ENCODE measurements around the gene GMIP. TPM values are rescaled to one million over a fixed set of nuclear protein-coding genes. Genes with fewer than 3 reads are reported as not detected.
"Not testable (repeated sequence)": the region's sequence is repeated elsewhere in the genome, so short reads cannot be mapped to it uniquely, and the experiment has no call there.

The GMIP gene
- total RNA-seq, 2 donors from 2014 or later = 3.6 to 20.1 TPM

DNA sequence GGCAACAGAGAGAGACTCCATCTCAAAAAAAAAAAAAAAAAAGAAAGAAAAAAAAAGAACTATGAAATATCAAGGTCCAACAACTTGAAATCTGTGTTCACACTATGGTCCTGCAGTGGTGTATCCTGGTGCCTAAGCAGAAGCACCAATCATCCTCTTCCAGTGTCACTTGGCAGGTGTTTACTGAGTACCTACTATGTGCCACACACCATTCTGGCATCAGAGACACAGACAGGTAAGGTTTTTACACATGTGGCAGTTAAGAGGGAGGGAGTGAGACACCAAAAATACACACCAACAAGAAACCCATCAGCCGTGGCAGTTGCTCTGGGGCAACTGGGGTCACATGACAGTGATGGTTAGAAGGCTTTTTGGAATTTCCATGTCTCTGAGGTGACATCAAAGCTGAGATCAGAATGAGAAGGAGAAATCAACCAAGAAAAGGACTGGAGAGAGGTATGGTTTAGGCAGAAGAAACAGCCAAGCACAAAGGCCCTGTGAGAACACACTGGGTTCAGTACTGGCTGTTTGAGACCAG, 42.6 kb downstream of the GMIP start:
- intact Hi-C loops (cut with DNase I) = no loop called here
- DNase-seq (no peak), ATAC-seq (no peak)
- Histone ChIP-seq H3K4me1 (no peaks in the 10 kb centered on the region), H3K4me3 (no peak overlapping the region), H3K27me3 (no peaks in the 10 kb centered on the region), H3K36me3 (replicated peaks in 1 of 2; ENCODE audit: insufficient read depth in 1 of 2, low read depth in 2 of 2) (no peaks in the 10 kb centered on the region), H3K27ac (no peak overlapping the region), H3K9me3 (no peaks in the 10 kb centered on the region)
- WGBS, 2 donors = 75 to 82% methylated on average over 1 of the region's 1 CpG
- TF ChIP-seq, protein P1, sequence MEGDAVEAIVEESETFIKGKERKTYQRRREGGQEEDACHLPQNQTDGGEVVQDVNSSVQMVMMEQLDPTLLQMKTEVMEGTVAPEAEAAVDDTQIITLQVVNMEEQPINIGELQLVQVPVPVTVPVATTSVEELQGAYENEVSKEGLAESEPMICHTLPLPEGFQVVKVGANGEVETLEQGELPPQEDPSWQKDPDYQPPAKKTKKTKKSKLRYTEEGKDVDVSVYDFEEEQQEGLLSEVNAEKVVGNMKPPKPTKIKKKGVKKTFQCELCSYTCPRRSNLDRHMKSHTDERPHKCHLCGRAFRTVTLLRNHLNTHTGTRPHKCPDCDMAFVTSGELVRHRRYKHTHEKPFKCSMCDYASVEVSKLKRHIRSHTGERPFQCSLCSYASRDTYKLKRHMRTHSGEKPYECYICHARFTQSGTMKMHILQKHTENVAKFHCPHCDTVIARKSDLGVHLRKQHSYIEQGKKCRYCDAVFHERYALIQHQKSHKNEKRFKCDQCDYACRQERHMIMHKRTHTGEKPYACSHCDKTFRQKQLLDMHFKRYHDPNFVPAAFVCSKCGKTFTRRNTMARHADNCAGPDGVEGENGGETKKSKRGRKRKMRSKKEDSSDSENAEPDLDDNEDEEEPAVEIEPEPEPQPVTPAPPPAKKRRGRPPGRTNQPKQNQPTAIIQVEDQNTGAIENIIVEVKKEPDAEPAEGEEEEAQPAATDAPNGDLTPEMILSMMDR (IDR thresholded peaks at IDR 0.05) = no peak
- TF ChIP-seq POLR2A (IDR thresholded peaks at IDR 0.05) = no peak

DNA sequence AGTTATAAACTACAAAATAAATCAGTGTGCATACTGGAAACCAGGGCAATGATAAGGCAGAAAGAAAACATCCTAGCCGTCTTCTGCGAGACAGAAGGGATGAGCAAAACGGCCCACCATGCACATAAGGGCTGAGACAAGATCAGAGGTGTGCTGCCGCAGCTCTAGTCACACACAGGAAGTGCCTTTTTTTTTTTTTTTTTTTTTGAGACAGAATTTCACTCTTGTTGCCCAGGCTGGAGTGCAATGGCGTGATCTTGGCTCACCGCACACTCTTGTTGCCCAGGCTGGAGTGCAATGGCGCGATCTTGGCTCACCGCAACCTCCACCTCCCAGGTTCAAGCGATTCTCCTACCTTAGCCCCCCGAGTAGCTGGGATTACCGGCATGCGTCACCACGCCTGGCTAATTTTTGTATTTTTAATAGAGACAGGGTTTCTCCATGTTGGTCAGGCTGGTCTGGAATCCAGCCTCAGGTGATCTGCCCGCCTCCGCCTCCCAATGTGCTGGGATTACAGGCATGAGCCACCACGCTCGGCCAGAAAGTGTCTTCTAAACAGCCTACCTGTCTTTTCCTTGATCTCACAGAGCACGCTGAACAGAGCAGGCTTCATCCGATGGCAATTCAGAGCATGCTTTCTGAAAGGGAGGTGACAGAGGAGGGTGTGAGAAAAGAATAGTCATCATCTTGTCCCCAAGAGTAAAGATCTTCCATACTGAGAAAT, 44.6 kb downstream of the GMIP start:
- intact Hi-C loops (cut with DNase I); H3K4me3 ChIP-seq; H3K27ac ChIP-seq; H3K4me1 ChIP-seq; ATAC-seq; DNase-seq; H3K36me3 ChIP-seq (replicated peaks in 1 of 2; ENCODE audit: insufficient read depth in 1 of 2, low read depth in 2 of 2); H3K27me3 ChIP-seq; H3K9me3 ChIP-seq: not testable (repeated sequence)
- 88 to 92% methylated on average over 18 to 20 of the region's 20 CpGs for WGBS, 2 donors

DNA sequence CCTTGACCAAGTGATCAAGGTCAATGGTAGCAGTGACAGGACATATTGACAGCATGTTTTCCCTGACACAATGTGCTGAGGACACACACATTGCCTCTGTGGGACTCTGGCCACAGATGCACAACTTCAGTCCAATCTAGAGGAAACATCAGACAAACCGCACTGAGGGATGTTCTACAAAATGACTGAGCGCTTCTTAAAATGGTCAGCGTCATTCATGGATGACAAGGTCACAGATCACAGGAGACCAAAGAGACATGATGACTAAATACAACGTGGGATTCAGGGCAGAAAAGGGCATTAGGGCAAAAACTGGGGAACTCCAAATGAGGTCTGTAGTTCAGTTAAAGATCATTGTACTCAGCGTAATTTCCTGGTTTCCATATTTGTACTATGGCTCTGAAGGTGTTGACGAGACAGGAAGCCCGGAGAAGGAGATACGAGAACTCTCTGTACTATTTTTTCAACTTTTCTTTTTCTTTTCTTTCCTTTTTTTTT, 45.6 kb downstream of the GMIP start:
- TF ChIP-seq, protein P1 (IDR thresholded peaks at IDR 0.05) = no peak
- TF ChIP-seq POLR2A (IDR thresholded peaks at IDR 0.05) = no peak
- 70 to 80% methylated on average over 8 of the region's 8 CpGs for WGBS, 2 donors
- intact Hi-C loops (cut with DNase I) = no loop called here
- Histone ChIP-seq H3K27ac (peak overlapping the region in 1 of 4 donors; percentile 17), H3K9me3 (no peaks in the 10 kb centered on the region), H3K36me3 (replicated peaks in 1 of 2; ENCODE audit: insufficient read depth in 1 of 2, low read depth in 2 of 2) (no peaks in the 10 kb centered on the region), H3K4me1 (peaks cover 4% of the 10 kb centered on the region), H3K27me3 (no peaks in the 10 kb centered on the region), H3K4me3 (no peak overlapping the region)
- ATAC-seq (no peak), DNase-seq (no peak)

DNA sequence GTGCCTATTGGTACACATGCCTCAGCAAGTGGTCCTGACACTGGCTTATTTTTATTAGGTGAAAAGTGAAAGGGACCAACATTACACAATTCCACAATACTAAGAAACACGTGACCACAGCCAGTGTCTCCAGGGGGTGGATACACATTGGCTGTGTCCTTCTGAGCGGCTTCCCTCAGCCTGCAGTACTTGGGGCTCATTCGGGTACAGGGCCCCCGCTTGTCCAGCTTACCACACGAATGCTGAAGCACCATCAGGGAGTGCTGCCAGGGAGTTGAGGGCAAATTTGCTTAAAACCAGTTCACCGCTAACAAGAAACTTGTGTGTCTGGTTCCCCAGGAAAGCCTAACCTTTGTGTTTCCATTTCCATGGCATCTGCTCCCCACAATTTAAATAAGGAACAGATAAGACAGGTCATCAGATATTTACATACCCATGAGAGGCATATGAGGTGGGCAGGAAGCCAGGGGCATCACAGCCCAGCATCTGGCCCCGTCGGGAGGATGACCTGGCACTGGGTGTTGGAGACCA, 48.2 kb downstream of the GMIP start:
- H3K4me3 ChIP-seq = no peak overlapping the region
- intact Hi-C loops (cut with DNase I) = no loop called here
- H3K27ac ChIP-seq = no peak overlapping the region
- no peaks in the 10 kb centered on the region for H3K9me3 ChIP-seq
- no peaks in the 10 kb centered on the region for H3K36me3 ChIP-seq (replicated peaks in 1 of 2; ENCODE audit: insufficient read depth in 1 of 2, low read depth in 2 of 2)
- WGBS, 2 donors = 32% methylated on average over 8 of the region's 8 CpGs
- H3K4me1 ChIP-seq = peaks cover 16% of the 10 kb centered on the region
- ATAC-seq (no peak), DNase-seq (no peak)
- no peaks in the 10 kb centered on the region for H3K27me3 ChIP-seq
- TF ChIP-seq POLR2A (IDR thresholded peaks at IDR 0.05) = no peak
- TF ChIP-seq, protein P1 (IDR thresholded peaks at IDR 0.05) = no peak

DNA sequence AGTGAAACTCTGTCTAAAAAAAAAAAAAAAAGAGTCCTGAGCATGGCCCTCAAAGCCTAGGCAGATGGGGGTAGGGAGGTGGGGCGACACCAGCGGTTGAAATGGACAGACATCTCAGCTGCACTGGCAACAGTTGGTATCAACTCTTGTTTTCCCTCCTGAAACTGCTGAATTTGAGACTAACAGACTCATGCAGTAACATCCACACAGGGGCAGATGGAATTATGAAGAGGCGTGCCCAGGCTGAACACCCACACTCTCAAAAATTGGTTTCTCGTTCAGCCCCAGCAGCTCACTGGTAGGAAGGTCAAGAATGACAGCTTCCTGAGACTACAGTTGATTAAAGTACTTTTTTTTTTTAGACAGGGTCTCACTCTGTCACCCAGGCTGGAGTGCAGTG, 49.1 kb downstream of the GMIP start:
- no peak for TF ChIP-seq POLR2A (IDR thresholded peaks at IDR 0.05)
- TF ChIP-seq, protein P1 (IDR thresholded peaks at IDR 0.05) = no peak
- no peak overlapping the region for H3K4me3 ChIP-seq
- intact Hi-C loops (cut with DNase I) = no loop called here

More for the DNA sequence above, 49.1 kb downstream of the GMIP start:
- DNase-seq (no peak), ATAC-seq (no peak)
- Histone ChIP-seq H3K27ac (no peak overlapping the region), H3K9me3 (no peaks in the 10 kb centered on the region), H3K36me3 (replicated peaks in 1 of 2; ENCODE audit: insufficient read depth in 1 of 2, low read depth in 2 of 2) (no peaks in the 10 kb centered on the region), H3K4me1 (peaks cover 16% of the 10 kb centered on the region), H3K27me3 (no peaks in the 10 kb centered on the region)
- 92 to 96% methylated on average over 4 of the region's 4 CpGs for WGBS, 2 donors
